HG02870 (cell line): ENCODE data around the gene SLC43A3.
A peak's percentile ranks its signal among the peaks of the same experiment; 100 is the strongest.
"Not testable (repeated sequence)": the region's sequence is repeated elsewhere in the genome, so short reads cannot be mapped to it uniquely, and the experiment has no call there.

ENCODE experiments used
- ATAC-seq: cut with Tn5 transposase; IDR thresholded peaks from one replicate; pipeline ENCODE4 v1.9.1; 2021; ENCODE audit warnings: mild to moderate bottlenecking, moderate library complexity; ENCODE audit not compliant: unreplicated experiment

Gene SLC43A3

DNA sequence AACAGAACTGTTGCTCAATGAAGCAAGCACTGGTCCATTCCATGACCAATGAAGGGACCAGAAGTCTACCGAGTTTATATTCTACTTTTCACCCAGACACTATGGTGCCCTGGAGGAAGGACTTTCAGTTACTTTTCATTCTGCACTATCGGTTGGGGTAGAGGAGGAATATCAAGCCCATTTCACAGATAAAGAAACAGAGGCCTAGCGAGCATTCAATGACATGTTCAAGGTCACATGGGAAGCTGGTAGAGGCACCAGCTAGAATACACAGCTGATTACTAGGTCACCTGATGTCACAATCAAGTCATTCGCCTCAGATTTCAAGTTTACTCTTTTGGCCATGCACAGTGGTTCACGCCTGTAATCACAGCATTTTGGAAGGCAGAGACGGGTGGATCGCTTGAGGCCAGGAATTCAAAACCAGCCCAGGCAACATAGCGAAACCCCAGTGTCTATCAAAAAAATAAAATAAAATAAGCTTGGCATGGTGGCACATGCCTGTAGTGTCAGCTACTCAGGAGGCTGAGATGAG, 18.9 kb downstream of the SLC43A3 start:
- ATAC-seq = no peak

DNA sequence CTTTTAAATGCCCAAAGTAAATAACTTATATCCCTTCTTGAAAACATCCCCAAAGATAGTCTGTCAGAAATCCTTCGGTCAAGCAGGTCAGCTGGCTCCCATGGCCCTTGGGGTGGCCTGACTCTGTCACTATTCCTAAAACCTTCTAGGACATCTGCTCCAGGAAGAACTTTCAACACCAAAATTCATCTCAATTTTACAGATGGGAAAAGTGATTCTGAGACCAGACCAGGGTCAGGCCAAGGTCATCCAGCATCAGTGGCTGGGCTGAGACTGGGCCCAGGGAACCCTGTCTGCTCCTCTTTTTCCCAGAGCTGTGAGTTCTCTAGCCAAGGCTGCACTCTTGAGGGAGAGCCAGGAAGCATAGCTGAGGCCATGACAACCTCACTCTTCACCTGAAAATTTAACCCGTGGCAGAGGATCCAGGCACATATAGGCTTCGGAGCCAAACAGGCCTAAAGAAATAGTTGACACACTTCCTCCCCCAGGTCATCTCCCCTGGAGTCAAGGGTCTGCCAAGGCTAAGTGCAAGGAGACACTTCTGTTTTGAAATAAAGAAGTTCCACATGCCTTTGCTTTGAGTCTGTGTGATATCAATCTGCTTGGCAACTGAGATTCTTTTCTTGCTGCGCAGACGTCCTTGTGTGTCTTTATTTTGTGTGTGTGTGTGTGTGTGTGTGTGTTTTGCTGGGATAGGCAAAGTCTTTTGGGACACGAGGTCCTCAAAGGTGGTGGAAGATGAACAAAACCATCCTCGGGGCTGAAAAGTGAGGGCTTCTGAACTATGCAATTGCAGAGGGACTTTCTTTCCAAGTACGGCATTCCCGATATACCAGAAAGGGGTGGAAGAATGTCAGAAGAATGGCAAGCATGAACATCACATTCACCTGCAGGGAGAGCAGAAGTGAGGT, 19.7 kb downstream of the SLC43A3 start:
- no peak for ATAC-seq

DNA sequence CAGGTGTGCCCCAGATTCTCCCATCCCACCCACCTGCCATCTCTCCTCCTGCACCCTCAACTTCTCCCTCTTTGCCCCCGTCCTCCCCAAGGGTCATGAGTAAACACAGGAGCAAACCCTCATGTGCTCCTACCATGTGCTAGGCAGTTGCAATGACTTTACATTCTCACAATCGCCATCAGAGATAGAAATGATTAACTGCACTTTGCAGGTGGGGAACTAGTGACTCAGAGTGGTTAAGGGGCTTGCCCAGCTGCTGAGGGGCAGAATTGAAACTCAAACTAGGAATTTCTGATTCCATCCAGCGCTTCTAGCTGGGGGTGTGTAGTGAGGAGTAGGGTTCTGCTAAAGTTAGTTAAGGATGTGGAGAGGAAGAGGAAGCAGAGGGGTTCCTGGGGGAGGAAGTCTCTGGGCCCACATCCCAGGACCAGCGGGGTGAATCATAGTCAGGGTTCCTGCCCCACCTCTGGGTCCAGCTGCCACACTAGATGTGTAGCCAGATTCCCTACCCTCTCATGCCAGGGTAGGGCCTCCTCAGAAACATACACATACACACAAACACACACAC, 20.5 kb downstream of the SLC43A3 start:
- peak; percentile 68 for ATAC-seq

DNA sequence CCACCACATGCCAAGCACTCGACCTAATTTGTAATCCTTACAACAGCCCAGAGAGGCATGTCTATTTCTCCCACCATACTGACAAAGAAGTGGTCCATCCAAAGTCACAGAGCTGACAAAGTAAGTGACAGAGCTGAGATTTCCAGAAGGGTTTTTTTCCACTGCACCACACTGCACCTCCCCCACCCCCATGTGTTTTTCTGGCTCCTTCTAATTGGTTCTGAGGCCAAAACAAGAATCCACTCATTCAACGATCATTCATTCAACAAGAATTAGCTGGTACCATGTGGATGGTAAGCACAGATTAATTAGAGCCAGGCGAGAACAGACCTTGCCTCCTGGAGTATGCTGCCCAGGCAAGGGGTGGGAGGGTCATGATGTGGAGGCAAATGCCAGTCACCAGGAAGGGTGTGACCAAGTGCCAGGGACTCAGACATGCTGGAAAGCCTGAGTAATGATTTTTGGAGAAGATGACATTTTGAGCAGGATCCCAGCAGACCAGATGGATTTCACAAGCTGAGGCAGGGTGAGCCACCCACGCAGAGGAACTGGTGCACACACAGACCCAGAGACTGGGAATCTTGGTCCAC, 21.6 kb downstream of the SLC43A3 start:
- ATAC-seq = no peak

DNA sequence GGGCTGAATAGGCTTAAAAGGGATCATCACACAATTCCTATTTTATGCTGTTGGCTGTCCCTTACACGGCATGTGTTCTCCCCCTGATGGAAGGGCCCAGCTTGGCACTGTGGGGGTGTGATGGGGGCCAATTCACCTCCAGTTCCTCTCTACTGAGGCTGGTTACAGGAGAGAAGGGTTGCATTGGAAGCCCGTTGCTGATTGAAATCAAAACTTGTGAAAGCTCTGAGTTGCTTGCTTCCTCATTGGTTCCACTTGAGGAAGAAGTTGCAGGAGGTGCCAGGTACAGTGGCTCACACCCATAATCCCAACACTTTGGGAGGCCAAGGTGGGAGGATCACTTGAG, 23.1 kb downstream of the SLC43A3 start:
- peak; percentile 33 for ATAC-seq

DNA sequence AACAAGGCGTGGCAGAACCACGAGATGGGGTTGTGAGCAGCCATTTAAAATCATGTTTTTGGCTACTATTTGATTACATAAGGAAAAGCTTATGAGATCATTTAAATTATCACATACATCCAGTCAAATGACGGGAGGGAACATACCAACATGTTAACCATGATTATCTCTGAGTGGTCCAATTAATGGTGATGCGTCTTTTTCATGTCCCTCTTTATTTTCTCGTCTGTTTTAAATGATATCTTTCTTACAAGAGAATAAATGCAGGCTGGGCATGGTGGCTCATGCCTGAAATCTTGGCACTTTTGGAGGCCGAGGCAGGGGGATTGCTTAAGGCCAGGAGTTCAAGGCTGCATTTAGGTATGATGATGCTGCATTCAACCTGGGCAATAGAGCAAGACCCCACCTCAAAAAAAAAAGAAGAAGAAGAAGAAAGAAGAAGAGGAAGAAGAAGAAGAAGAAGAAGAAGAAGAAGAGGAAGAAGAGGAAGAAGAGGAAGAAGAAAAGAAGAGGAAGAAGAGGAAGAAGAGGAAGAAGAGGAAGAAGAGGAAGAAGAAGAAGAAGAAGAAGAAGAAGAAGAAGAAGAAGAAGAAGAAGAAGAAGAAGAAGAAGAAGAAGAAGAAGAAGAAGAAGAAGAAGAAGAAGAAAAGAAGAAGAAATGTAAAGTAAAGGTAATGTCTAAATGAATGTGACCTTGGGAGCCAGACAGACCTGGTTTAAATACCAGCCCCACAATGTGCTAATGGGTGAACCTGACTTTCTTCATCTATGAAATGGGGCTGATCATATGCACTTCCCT, 23.7 kb downstream of the SLC43A3 start:
- not testable (repeated sequence) for ATAC-seq

DNA sequence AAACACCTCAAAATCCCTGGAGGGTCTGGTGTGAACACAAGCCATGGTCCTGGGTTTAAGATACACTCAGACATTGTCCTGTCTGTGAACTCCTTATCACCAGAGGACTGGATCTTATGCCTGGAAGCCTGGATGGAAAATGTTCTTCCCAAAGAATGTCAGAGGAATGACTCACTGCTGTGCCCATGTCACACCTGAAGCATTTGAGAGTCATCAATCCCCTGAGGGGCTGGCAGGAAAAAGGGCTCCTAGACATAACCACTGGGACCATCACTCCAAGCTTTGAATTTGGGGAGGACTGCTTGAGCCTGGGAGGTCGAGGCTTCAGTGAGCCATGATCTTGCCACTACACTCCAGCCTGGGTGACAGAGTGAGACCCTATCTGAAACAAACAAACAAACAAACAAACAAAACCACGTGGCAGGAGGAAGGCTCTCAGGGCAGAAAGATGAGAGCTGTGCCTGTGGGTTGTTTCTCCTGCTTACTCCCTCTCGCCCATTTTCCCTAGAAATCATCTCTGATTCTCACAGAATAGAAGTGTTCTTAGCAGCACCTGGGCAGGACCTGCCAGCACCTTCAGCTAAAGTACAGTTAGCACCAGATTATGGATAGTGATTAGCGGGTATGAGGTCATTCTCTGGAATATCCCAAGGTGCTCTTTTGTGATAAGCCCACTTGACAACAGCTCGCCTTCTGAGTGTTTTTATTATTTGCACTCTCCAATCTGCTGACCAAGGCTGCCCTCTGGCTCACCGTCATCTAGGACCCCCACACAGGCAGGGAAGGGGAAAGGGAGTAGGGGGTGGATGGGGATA, 24.5 kb downstream of the SLC43A3 start:
- no peak for ATAC-seq

DNA sequence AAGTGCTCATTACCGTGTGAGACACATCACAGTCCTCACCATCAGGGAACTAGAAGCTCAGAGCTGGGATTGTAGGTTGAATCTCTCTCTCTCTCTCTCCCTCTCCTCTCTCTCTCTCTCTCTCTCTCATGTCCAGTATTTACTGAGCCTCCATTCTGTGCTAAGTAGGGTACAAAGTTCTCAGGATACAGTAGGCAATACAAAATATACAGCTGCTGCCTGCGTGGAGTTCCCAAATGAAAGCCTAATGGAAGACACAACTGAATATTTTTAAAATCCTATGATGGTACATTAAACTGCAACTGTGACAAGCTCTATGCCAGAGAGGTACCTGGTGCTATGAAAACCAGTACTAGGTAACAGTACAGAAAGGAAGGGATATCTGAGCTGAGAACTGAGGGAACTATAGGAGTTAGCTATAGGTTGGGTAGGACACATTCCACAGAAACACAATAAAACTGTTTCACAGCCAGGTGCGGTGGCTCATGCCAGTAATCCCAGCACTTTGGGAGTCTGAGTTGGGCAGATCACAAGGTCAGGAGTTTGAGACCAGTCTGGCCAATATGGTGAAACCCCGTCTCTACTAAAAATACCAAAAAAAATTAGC, 26.8 kb downstream of the SLC43A3 start:
- ATAC-seq = no peak

DNA sequence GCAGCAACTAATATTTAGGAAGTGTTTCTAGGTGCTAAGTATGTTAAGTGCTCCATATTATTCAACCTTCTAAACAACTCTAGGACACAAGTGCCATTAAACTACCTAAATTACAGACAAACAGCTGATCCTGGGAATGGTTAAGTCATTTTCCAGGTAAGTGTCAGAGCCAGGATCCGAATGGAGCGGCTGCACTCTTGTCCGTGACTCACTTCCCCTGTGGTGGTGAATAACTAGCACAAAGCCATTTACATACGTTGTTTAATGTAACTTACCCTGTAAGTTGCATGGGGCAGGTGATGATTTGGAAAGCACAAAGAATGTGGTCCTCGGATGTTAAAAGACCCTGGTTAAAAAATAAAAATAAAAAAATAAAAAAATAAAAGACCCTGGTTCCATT, 27.7 kb downstream of the SLC43A3 start:
- no peak for ATAC-seq

DNA sequence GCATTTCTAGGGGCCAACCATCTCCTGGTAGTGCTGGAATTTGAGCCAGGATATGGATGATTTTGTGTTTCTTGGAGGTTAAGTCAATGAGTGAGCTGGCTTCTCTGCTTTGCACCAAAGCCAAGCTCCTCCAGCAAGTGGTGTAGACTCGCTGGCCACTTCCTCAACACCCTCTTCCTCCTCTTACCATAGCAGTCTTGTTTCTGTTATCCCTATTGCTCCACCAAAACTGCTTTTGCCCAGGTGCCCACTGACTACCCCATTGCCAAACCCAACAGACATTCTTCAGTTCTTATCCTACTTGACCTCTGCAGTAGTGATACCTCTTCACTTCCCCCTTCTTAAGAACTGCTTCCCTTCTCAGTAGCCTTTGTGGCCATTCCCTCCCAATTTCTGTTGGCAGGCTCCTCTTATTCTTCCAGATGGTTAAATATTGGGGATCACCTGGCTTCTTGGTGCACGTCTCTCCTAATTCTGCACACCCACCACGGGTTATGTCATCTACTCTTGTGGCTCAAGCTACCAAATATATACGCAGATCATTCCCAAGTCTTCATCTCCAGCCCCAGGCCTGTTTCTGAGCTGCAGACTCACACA, 29.4 kb downstream of the SLC43A3 start:
- no peak for ATAC-seq

DNA sequence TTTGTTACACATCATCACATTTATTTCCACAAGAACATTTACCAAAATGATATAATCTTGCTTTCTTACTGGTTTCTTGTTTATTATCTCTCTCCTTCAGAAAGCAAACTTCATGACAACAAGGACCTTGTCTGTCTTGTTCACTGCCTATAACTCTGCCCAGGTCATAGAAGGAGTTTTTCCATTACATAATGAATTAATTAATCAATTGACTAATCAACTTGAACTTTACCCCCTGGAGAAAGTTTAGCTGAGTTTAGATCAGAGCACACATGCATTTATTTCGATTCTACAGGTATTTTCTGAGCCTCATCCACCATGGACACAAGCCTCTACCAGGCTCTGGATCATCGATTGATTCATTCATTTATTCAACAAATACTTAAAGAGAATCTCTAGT, 30.2 kb downstream of the SLC43A3 start:
- ATAC-seq = no peak

DNA sequence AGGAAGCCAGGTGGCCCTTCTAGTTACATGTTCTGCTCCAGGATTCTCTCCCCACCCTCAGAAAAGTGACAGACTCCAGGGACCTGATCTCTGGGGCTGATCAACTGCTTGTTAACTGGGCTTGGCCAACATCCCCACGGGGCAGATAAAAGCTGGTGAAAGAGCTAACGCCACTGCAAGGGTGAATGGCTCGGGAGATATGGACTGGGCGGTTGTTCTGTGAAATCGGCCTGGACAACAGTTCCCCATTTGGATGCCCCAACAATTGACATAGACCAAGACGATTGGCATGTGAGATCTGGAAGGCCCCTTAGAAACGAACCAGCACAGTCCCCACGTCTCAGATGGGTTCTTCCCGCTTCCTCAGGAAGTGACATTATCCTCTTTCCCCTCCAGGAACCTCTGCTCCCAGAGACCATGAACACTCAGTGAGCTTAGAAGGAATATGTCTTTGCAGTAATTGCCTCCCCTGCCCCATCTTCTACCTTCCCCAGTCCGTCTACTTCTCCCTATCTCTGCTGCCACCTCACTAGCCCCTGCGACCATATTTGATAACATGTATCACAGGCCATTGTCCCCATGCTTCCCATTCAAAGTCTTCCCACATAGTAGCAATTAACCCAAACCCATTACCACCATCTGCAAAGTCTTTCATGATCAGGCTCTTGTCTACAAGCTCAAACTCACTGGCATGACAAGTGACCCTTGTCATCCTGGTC, 30.9 kb downstream of the SLC43A3 start:
- ATAC-seq = no peak

DNA sequence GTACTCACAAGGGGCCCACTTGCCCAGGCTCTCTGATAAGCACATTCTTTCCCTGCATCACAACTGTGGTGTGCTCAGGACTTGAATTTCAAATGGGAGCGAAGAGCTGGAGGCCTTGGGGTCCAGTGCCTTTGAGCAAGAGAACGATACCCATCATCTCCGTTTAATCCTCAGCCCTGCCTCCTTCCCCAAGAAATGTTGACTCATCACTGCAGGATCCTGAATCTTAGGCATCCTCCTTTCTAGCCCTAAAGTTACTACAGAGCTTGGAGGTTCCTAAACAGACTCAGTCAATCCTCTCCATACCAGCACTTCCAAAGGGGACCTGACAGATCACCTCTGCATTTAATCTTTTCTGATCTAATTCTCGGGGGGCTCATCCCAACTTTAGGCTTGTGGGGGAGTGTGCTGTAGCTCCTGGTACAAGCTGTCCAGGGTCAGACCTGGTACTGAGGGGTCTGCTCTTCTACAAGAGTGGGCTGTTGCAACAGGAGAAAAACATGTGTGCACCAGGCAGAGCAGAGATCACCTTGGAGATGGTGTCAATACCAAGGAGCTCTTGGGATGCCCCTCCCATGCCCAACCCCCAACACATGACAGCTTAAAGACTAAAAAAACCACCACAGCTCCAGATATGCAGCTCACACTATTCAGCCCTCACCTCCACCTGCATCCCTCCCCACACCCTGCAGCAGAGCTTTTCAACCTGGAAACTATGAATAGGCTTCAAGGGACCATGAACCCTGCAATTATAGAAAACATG, 32.5 kb downstream of the SLC43A3 start:
- ATAC-seq = no peak

DNA sequence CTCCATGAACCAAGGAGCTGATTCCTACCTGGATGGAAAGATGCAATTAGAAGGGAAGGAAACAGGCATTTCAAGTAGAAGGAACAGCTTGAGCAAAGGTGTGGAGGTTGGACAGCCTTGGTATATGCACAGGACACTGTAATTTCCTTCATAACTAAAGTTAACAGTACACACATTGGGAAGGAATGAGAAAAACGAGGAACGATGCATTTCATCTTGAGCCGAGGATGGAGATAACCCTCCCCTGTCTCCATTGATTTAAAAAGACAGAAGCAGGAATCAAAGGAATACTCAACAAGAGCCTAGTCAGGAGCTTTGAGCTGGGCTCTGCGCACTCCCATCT, 34.2 kb downstream of the SLC43A3 start:
- ATAC-seq = no peak

DNA sequence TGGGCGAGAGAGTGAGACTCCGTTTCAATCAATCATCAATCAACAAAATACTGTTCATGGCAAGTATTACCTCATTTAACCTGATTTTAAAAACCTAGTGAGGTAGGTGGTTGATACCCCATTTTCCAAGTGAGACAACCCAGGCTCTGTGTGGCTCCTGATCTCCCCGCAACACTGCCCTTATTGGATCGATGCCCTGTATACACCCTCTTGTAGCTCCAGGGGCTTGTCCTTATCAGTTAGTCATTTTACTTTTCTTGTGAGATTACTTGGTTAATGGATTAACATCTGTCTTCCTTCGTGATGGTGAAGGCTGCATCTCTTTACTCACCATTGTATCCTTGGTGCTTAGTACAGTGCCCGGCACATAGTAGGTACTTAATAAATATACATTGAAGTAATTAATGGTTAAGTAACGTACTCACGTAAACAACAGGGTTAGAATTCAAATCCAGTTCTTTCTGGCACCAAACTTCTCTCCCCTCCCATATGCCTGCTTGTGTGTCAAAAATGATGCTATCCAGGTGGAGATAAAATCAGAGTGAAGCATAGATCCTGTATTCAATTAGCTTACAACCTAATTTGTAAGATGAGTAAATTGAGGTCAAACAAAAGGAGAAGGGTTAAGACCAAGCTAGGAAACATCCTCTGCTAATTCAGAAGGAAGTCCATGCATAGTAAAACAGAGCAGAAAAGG, 34.7 kb downstream of the SLC43A3 start:
- no peak for ATAC-seq

DNA sequence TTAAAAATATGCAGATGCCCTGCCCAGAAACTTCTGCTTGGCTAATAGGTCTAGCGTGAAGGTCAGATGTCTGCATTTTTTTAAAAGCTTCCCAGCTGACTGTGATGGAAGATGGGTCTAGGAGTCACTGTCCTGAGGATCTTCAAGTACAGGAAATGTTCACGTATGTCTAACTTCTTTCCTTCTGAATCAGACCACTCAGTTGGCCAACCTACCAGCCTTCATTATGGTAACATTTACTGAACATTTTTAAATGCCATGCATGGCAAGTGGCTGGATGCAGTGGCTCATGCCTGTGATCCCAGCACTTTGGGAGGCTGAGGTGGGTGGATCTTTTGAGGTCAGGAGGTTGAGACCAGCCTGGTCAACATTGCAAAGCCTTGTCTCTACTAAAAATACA, 35.4 kb downstream of the SLC43A3 start:
- no peak for ATAC-seq

DNA sequence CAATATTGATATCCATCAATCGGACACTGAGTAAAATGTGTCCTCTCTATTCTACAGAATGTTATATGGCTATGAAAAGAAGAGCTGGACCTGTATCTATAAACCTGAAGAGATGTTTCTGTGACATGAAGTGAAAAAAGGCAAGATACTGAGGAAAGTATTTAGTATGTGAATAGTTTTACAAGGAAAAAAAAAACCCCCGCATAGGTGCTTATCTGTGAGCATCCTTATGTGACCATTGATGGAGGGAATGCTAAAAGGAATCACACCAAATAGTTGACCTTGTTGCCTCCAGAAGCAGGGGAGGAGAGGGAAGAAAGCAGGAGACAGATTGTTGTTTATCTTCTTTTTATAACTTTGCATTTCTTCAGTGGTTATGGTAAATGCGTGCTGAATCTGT, 35.8 kb downstream of the SLC43A3 start:
- no peak for ATAC-seq

DNA sequence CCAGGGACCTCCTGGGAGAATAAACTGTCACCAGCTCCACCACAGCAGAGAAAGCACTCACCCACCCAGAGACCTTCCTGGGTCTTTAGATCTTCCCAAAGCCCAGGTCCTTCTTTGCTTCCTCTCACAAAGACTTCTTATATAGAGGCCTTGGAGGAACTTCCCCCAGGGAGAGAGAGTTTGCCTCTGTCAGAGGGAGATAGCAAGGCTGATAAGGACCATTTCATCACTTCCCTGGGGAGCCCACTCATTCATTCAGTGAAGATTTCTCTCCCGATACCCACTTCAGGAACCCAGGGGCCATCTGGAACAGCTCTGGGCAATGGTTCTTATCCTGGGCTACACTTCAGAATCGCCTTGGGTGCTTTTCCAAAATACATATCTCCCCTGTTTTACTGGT, 36.4 kb downstream of the SLC43A3 start, which contains the start of gene PRG2:
TSS of gene PRG2 (minus strand) at position 116 of the 400 bp plus-strand sequence. CDS start 706 bp downstream, outside the sequence.
- no peak for ATAC-seq
